ENCODE results near the gene NR6A1.

Gene NR6A1

DNA sequence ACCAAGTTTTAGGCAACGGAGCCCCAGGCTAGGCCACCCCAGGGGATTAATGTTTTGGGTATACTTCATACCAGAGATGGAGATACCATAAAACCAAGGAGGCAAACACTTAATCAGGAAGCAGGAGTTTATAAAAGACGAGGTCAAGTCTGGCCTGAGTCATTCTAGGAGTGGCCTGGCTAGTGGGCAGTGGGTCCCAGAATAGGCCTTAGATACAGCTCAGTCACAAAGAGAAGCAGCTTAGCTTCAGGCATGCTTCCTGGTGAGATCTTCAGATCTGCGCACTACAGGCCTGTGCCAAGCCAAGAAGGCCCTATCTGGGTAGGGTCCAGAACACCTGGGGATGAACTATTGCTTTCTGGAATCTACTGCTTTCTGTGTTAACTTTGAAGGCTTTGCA, 243.3 kb downstream of the NR6A1 start:
- no peak overlapping the region for H3K4me3 ChIP-seq (ENCODE audit: low read depth, low read length)
- in situ Hi-C loops (cut with HindIII; ENCODE audit: low sequenced_read_pairs): no loop called here
- DNase-seq (ENCODE audit: low read depth): peak; percentile 16
- TF ChIP-seq, protein P1, sequence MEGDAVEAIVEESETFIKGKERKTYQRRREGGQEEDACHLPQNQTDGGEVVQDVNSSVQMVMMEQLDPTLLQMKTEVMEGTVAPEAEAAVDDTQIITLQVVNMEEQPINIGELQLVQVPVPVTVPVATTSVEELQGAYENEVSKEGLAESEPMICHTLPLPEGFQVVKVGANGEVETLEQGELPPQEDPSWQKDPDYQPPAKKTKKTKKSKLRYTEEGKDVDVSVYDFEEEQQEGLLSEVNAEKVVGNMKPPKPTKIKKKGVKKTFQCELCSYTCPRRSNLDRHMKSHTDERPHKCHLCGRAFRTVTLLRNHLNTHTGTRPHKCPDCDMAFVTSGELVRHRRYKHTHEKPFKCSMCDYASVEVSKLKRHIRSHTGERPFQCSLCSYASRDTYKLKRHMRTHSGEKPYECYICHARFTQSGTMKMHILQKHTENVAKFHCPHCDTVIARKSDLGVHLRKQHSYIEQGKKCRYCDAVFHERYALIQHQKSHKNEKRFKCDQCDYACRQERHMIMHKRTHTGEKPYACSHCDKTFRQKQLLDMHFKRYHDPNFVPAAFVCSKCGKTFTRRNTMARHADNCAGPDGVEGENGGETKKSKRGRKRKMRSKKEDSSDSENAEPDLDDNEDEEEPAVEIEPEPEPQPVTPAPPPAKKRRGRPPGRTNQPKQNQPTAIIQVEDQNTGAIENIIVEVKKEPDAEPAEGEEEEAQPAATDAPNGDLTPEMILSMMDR (IDR thresholded peaks at IDR 0.05; ENCODE audit: low read depth, low read length, missing control alignments): no peak

- DNase-seq (ENCODE audit: low read depth): no peak
- TF ChIP-seq, protein P1 (IDR thresholded peaks at IDR 0.05; ENCODE audit: low read depth, low read length, missing control alignments): no peak
- in situ Hi-C loops (cut with HindIII; ENCODE audit: low sequenced_read_pairs): no loop called here
- no peak overlapping the region for H3K4me3 ChIP-seq (ENCODE audit: low read depth, low read length)
Measured at GRCh38 chr9:124526174-124526573, 244.9 kb downstream of the NR6A1 start.

DNA sequence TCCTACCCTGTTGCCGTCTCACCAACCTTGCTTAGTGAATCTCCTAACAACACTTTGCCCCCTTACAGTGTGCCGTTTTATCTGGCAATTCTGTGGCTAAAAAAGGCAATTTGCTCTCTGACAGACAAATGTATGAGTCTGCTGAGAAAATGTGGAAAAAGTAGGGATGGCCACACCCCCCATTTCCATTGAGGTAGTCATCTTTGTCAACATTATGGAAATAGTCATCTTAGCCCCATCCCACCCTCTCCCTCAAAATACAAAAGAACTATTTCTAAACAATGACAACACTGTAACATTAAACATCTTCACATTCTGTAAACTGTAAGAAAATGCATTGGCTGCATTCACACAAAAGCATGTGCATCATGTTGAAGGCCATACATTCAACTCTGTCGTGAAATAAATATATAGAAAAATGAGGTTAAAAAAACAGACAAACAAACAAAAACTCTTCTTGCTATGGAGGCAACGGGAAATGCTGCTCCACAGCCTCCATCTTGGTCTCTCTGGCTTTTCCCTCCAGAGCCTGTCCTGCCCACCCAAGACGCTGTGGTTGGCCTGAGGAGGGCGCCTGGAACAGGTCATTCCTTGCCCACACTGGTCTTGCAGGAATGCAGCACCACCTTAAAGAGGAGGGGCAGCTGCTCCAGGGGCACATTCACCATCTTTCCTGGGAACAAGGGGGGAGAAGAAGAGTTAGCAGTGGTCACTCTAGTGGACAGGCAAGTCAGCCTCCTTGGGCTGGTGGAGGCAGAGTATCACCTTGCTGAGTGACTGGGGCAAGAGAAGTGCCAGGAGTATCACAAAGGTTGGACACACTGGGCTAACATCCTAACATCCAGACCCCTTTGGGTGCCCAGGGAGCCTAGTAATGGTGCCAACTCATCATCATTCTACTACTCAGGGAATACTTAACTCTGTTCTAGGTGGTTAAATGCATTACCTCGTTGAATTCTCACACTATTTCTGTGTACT, 248.7 kb downstream of the NR6A1 start:
- H3K4me3 ChIP-seq (ENCODE audit: low read depth, low read length): no peak overlapping the region
- no peak for DNase-seq (ENCODE audit: low read depth)
- TF ChIP-seq, protein P1 (IDR thresholded peaks at IDR 0.05; ENCODE audit: low read depth, low read length, missing control alignments): no peak
- in situ Hi-C loops (cut with HindIII; ENCODE audit: low sequenced_read_pairs): no loop called here

- TF ChIP-seq, protein P1 (IDR thresholded peaks at IDR 0.05; ENCODE audit: low read depth, low read length, missing control alignments): no peak
- no peak overlapping the region for H3K4me3 ChIP-seq (ENCODE audit: low read depth, low read length)
- DNase-seq (ENCODE audit: low read depth): no peak
- in situ Hi-C loops (cut with HindIII; ENCODE audit: low sequenced_read_pairs): no loop called here
Measured at GRCh38 chr9:124521142-124521541, 250.0 kb downstream of the NR6A1 start.

DNA sequence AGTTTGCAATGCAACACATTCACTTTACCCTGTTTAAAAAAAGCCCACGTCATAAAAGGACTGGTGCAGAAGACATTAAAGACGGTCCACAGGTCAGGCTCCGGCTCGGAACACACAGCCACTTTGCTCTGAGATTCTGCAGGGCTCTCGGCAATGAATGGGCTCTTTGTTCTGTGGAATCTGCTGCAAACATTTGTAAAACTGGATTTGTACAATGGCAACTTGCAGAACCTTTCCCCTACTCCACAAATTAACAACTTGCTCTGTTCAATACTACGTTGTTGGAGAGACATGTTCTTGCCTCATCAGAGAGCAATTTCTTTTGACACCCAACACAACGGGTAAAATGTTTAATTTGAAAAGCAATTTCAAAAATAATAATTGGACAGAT, 250.9 kb downstream of the NR6A1 start:
- DNase-seq (ENCODE audit: low read depth): no peak
- H3K4me3 ChIP-seq (ENCODE audit: low read depth, low read length): no peak overlapping the region
- in situ Hi-C loops (cut with HindIII; ENCODE audit: low sequenced_read_pairs): no loop called here
- TF ChIP-seq, protein P1 (IDR thresholded peaks at IDR 0.05; ENCODE audit: low read depth, low read length, missing control alignments): no peak

DNA sequence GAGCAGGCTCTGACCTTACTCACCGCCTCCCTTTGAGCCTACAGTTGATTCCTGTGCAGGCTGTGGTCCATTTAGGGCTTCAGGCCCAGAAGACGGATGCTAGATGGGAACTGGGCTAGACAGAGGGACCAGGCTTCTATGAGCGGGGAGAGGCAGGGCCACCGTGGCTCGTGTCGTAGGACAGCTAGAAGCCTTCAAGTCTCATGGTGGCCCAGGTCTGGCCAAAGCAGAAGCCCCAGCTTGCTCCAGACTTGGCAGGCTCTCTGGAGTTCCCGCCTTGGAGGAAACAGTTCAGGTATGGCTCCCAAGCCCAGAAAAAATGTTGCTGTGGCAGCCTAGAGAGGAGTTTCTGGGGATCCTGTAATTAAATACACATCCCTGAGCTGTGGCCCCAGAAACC, 253.0 kb downstream of the NR6A1 start:
- DNase-seq (ENCODE audit: low read depth): no peak
- no peak overlapping the region for H3K4me3 ChIP-seq (ENCODE audit: low read depth, low read length)
- TF ChIP-seq, protein P1 (IDR thresholded peaks at IDR 0.05; ENCODE audit: low read depth, low read length, missing control alignments): no peak
- in situ Hi-C loops (cut with HindIII; ENCODE audit: low sequenced_read_pairs): no loop called here

Data from astrocyte of the cerebellum (primary cell).